H1 (cell line): ENCODE measurements around the gene NRBF2. TPM values are rescaled to one million over a fixed set of nuclear protein-coding genes. Genes with fewer than 3 reads are reported as not detected.
"Not testable (repeated sequence)": the region's sequence is repeated elsewhere in the genome, so short reads cannot be mapped to it uniquely, and the experiment has no call there.

ENCODE experiments used
- CTCF ChIA-PET: fragments of 300-600 bp; sonication (Branson Sonifier 250); formaldehyde crosslinking; loops from one replicate; lab custom pipeline; 2021; ENCODE audit not compliant: partially characterized antibody; lab: Charles Lee
- POLR2A ChIA-PET: fragments of 300-600 bp; sonication (Branson Sonifier 250); formaldehyde crosslinking; loops from one replicate; lab custom pipeline; 2021; ENCODE audit warnings: inconsistent platforms; ENCODE audit not compliant: partially characterized antibody; lab: Charles Lee
- DNase-seq, 2 experiments: peaks; one replicate each; pipeline versions ENCODE4 v3.0.0 to v3.0.0-alpha.2; 2010 to 2022; ENCODE audit warnings: low spot score in 2 of 2, low read depth in 1 of 2, mixed read lengths in 1 of 2
- FAIRE-seq: peaks from 2 replicates; lab custom pipeline; 2011; peaks lifted over from hg19 to GRCh38; lab: Jason Lieb, UNC
- H2AFZ ChIP-seq: 2 replicates; pipeline ENCODE4 v1.8.1; 2012; ENCODE audit warnings: low read length, inconsistent platforms
- H2AK5ac ChIP-seq: 2 replicates; pipeline ENCODE4 v1.6.1; 2013; ENCODE audit warnings: low read depth, low read length
- H2BK120ac ChIP-seq: replicated peaks from 2 replicates; pipeline ENCODE3; 2013; ENCODE audit warnings: low read depth, low read length, inconsistent platforms
- H2BK12ac ChIP-seq: 2 replicates; pipeline ENCODE4 v1.6.1; 2013; ENCODE audit warnings: low read depth, low read length
- H2BK15ac ChIP-seq: 2 replicates; pipeline ENCODE4 v1.6.1; 2013; ENCODE audit warnings: low read length
- H2BK20ac ChIP-seq: 2 replicates; pipeline ENCODE4 v1.6.1; 2013; ENCODE audit warnings: low read length
- H2BK5ac ChIP-seq: 2 replicates; pipeline ENCODE4 v1.6.1; 2013; ENCODE audit warnings: low read depth, low read length
- H3K14ac ChIP-seq: 2 replicates; pipeline ENCODE4 v1.6.1; 2013; ENCODE audit warnings: inconsistent platforms; ENCODE audit not compliant: insufficient read length
- H3K18ac ChIP-seq: 2 replicates; pipeline ENCODE4 v1.6.1; 2013; ENCODE audit warnings: low read length; ENCODE audit errors: extremely low read depth
- H3K23ac ChIP-seq: 2 replicates; pipeline ENCODE4 v1.6.1; 2013; ENCODE audit warnings: inconsistent platforms; ENCODE audit not compliant: insufficient read length
- H3K23me2 ChIP-seq: 2 replicates; pipeline ENCODE4 v1.6.1; 2013; ENCODE audit warnings: low read depth, low read length
- H3K27ac ChIP-seq: 2 replicates; pipeline ENCODE4 v1.6.1; 2011; ENCODE audit warnings: low read depth, low read length, inconsistent platforms
- H3K27me3 ChIP-seq, 4 experiments: replicated peaks in 1 of 4; 1 replicate in 1 of 4; 2 replicates in 3 of 4; pipeline versions ENCODE4 v1.6.1 to v1.8.1; 2011 to 2013; ENCODE audit warnings: low read length in 3 of 4, mild to moderate bottlenecking in 3 of 4, inconsistent platforms in 2 of 4, mixed read lengths in 2 of 4, moderate library complexity in 1 of 4; ENCODE audit not compliant: control insufficient read depth in 3 of 4, insufficient read depth in 3 of 4; ENCODE audit errors: extremely low read depth in 1 of 4
- H3K36me3 ChIP-seq, 4 experiments: 2 replicates each; pipeline versions ENCODE4 v1.6.1 to v1.8.1; 2011 to 2013; ENCODE audit warnings: mild to moderate bottlenecking in 4 of 4, low read length in 3 of 4, moderate library complexity in 2 of 4, control low read depth in 1 of 4, inconsistent platforms in 1 of 4; ENCODE audit not compliant: insufficient read depth in 4 of 4, control insufficient read depth in 2 of 4
- H3K4ac ChIP-seq: replicated peaks from 2 replicates; pipeline ENCODE3; 2013; ENCODE audit warnings: low read length, low read depth, mixed read lengths, inconsistent platforms; ENCODE audit not compliant: insufficient read length
- H3K4me1 ChIP-seq, 4 experiments: replicated peaks in 1 of 4; 1 replicate in 1 of 4; 2 replicates in 3 of 4; pipeline versions ENCODE4 v1.6.1 to v1.8.1; 2011 to 2013; ENCODE audit warnings: low read length in 3 of 4, inconsistent platforms in 2 of 4, mixed read lengths in 1 of 4; ENCODE audit not compliant: insufficient read depth in 4 of 4, control insufficient read depth in 3 of 4
- H3K4me2 ChIP-seq, 2 experiments: 2 replicates each; pipeline versions ENCODE4 v1.6.1 to v1.8.1; 2011 to 2013; ENCODE audit warnings: low read depth in 2 of 2, low read length in 2 of 2, control low read depth in 1 of 2, inconsistent platforms in 1 of 2, mild to moderate bottlenecking in 1 of 2; ENCODE audit not compliant: insufficient read depth in 1 of 2
- H3K4me3 ChIP-seq, 4 experiments: fragments of 200-600, 300-600 bp in 1 of 4; sonication (generic), shearing (Covaris generic), sonication (Bioruptor Twin) in 1 of 4; 2 replicates each; pipeline versions ENCODE4 v1.5.1 to v1.8.1; 2011 to 2016; ENCODE audit warnings: low read length in 4 of 4, low read depth in 3 of 4, control low read depth in 2 of 4, inconsistent platforms in 2 of 4, mild to moderate bottlenecking in 2 of 4, mixed read lengths in 1 of 4, moderate library complexity in 1 of 4; ENCODE audit not compliant: insufficient read depth in 2 of 4; ENCODE audit errors: extremely low read depth in 1 of 4
- H3K56ac ChIP-seq: replicated peaks from 2 replicates; pipeline ENCODE3; 2013; ENCODE audit warnings: low read depth, mild to moderate bottlenecking, mixed read lengths, low read length, inconsistent platforms; ENCODE audit not compliant: insufficient read length
- H3K79me1 ChIP-seq: 2 replicates; pipeline ENCODE4 v1.6.1; 2013; ENCODE audit warnings: low read depth, low read length, control low read depth
- H3K79me2 ChIP-seq, 2 experiments: 2 replicates each; pipeline versions ENCODE4 v1.6.1 to v1.8.1; 2012 to 2013; ENCODE audit warnings: low read length in 2 of 2, mild to moderate bottlenecking in 2 of 2, inconsistent platforms in 1 of 2; ENCODE audit not compliant: insufficient read depth in 2 of 2, control insufficient read depth in 1 of 2
- H3K9ac ChIP-seq, 4 experiments: replicated peaks in 1 of 4; 1 replicate in 1 of 4; 2 replicates in 3 of 4; pipeline versions ENCODE4 v1.6.1 to v1.8.1; 2011 to 2013; ENCODE audit warnings: low read depth in 3 of 4, low read length in 3 of 4, control low read depth in 2 of 4, mild to moderate bottlenecking in 2 of 4, moderate library complexity in 2 of 4, inconsistent platforms in 1 of 4; ENCODE audit errors: extremely low read depth in 1 of 4
- H3K9me3 ChIP-seq, 2 experiments: 2 replicates each; pipeline versions ENCODE4 v1.6.1 to v1.8.1; 2012 to 2013; ENCODE audit warnings: mild to moderate bottlenecking in 2 of 2, moderate library complexity in 2 of 2, control low read depth in 1 of 2, inconsistent platforms in 1 of 2, low read depth in 1 of 2, low read length in 1 of 2, mixed read lengths in 1 of 2; ENCODE audit not compliant: insufficient read depth in 2 of 2
- H4K20me1 ChIP-seq, 2 experiments: replicated peaks in 1 of 2; 2 replicates each; pipeline versions ENCODE3 to v1.8.1; 2011 to 2013; ENCODE audit warnings: inconsistent platforms in 2 of 2, low read length in 2 of 2, mild to moderate bottlenecking in 1 of 2; ENCODE audit not compliant: insufficient read depth in 2 of 2, control insufficient read depth in 1 of 2
- H4K5ac ChIP-seq: 2 replicates; pipeline ENCODE4 v1.6.1; 2013; ENCODE audit warnings: low read length, low read depth, mixed read lengths, inconsistent platforms; ENCODE audit not compliant: insufficient read length
- H4K8ac ChIP-seq: 2 replicates; pipeline ENCODE4 v1.8.0; 2013; ENCODE audit warnings: mild to moderate bottlenecking, moderate library complexity, low read length, inconsistent platforms; ENCODE audit not compliant: insufficient read depth; ENCODE audit errors: extremely low read depth
- H4K91ac ChIP-seq: replicated peaks from 2 replicates; pipeline ENCODE3; 2013; ENCODE audit warnings: low read length, mixed read lengths, inconsistent platforms; ENCODE audit not compliant: insufficient read length
- WGBS, 2 experiments: shearing (Covaris generic) in 1 of 2; methylation state at CpG; one replicate each; pipeline versions ENCODE4 v1.1.6 to v1.1.7; 2013 to 2015; ENCODE audit warnings: low lambda C conversion rate in 2 of 2, mixed read lengths in 2 of 2, inconsistent platforms in 1 of 2, low coverage in 1 of 2, missing lambda C conversion rate in 1 of 2; ENCODE audit not compliant: insufficient replicate concordance in 2 of 2, insufficient coverage in 1 of 2, insufficient read length in 1 of 2; ENCODE audit errors: extremely low coverage in 1 of 2, missing lambda C conversion rate in 1 of 2; 5-methylcytosine and 5-hydroxymethylcytosine counted together
- polyA plus RNA-seq, 7 experiments: library from polyadenylated mRNA; depleted of rRNA in 3 of 7; stranded (reverse) in 5 of 7; unstranded in 2 of 7; fragments of >200 nt in 5 of 7; fragments of 200-250 nt in 2 of 7; gene quantifications; 1 replicate in 5 of 7; 2 replicates in 1 of 7; 4 replicates in 1 of 7; pipeline versions ENCODE4 v1.2.1 to v1.2.3, GENCODE V29; 2011 to 2013; ENCODE audit warnings: missing spikeins in 2 of 7, mixed read lengths in 2 of 7
- total RNA-seq: library from RNA; stranded (reverse); fragmentation: NEBNext Ultra II Directional; extraction: Animal tissue kit (Norgen Biotek cat#: 25700); gene quantifications from 2 replicates; pipeline ENCODE4 v1.2.1, GENCODE V29; 2021

NRBF2 gene
- total and polyA plus RNA-seq, 2 of the 8 experiments (the other 6 are each of a cell fraction or from before 2014, with no cell fraction given), result 11.0 to 29.9 TPM

- H2BK15ac ChIP-seq, H3K23me2 ChIP-seq, H2AFZ ChIP-seq, H3K79me1 ChIP-seq, H2BK20ac ChIP-seq, H4K91ac ChIP-seq, DNase-seq, H2AK5ac ChIP-seq, FAIRE-seq, H3K9me3 ChIP-seq, H3K4me3 ChIP-seq, H4K8ac ChIP-seq, H3K18ac ChIP-seq, H3K27ac ChIP-seq, H3K4me1 ChIP-seq, H2BK5ac ChIP-seq, H2BK12ac ChIP-seq, H3K36me3 ChIP-seq, H3K23ac ChIP-seq, H4K20me1 ChIP-seq, H3K79me2 ChIP-seq, POLR2A ChIA-PET, H4K5ac ChIP-seq, H3K14ac ChIP-seq, H3K4ac ChIP-seq, H3K56ac ChIP-seq, H3K4me2 ChIP-seq, H3K27me3 ChIP-seq, H3K9ac ChIP-seq, H2BK120ac ChIP-seq: not testable (repeated sequence)
- WGBS, 2 experiments, result 82% methylated on average over 7 of the region's 7 CpGs; no CpG with 5 or more reads in 1 of the 2 experiments
- CTCF ChIA-PET, result interaction anchor here (0.7 to 1.5 kb wide), 3 partner anchors 13 to 251 kb away, joined by 3 to 4 read pairs (median 3); no protein-coding TSS in a partner anchor
Measured at GRCh38 chr10:63102279-63102883, 30.7 kb upstream of the NRBF2 start.

- H2BK20ac ChIP-seq, H3K79me1 ChIP-seq, H3K23ac ChIP-seq, DNase-seq, H3K36me3 ChIP-seq, H3K27me3 ChIP-seq, H4K5ac ChIP-seq, H3K79me2 ChIP-seq, H3K27ac ChIP-seq, FAIRE-seq, H3K4me1 ChIP-seq, H2AFZ ChIP-seq, H4K20me1 ChIP-seq, H3K9me3 ChIP-seq, H2BK120ac ChIP-seq, POLR2A ChIA-PET, H2BK12ac ChIP-seq, H4K91ac ChIP-seq, H3K56ac ChIP-seq, H3K4ac ChIP-seq, H3K4me2 ChIP-seq, H3K23me2 ChIP-seq, H3K4me3 ChIP-seq, H3K18ac ChIP-seq, H3K14ac ChIP-seq, H2AK5ac ChIP-seq, H2BK5ac ChIP-seq, H4K8ac ChIP-seq, H3K9ac ChIP-seq: not testable (repeated sequence)
- H2BK15ac ChIP-seq, result 0 out of 2 replicates have a peak overlapping the region, but pooled peaks have one; percentile 72
- WGBS, 2 experiments, result 97% methylated on average over 4 of the region's 4 CpGs; no CpG with 5 or more reads in 1 of the 2 experiments
- CTCF ChIA-PET, result interaction anchor here (0.7 to 2.4 kb wide), 4 partner anchors 14 to 252 kb away, joined by 3 to 10 read pairs (median 4); partner anchors contain the start of gene NRBF2
Measured at GRCh38 chr10:63103178-63103577, 29.9 kb upstream of the NRBF2 start.
